ENCODE results near the gene BLOC1S1. TPM values are rescaled to one million over a fixed set of nuclear protein-coding genes. Genes with fewer than 3 reads are reported as not detected.

BLOC1S1 gene
- total RNA-seq, 1 donor from 2014 or later, result 173 TPM

GRCh38 chr12:55713721-55714120 is 2.1 kb upstream of the BLOC1S1 start:
- intact Hi-C loops (cut with DNase I), result no loop called here
- Histone ChIP-seq H3K27ac (no peak overlapping the region), H3K9me3 (no peaks in the 10 kb centered on the region), H3K36me3 (no peaks in the 10 kb centered on the region), H3K27me3 (no peaks in the 10 kb centered on the region), H3K4me1 (peaks cover 33% of the 10 kb centered on the region), H3K4me3 (no peak overlapping the region)
- TF ChIP-seq POLR2A (IDR thresholded peaks at IDR 0.05) (no peak), POLR2AphosphoS5 (IDR thresholded peaks at IDR 0.05; ENCODE audit: insufficient read depth in 1 of 2, low read depth in 1 of 2) (no peak)
- TF ChIP-seq, protein P1, sequence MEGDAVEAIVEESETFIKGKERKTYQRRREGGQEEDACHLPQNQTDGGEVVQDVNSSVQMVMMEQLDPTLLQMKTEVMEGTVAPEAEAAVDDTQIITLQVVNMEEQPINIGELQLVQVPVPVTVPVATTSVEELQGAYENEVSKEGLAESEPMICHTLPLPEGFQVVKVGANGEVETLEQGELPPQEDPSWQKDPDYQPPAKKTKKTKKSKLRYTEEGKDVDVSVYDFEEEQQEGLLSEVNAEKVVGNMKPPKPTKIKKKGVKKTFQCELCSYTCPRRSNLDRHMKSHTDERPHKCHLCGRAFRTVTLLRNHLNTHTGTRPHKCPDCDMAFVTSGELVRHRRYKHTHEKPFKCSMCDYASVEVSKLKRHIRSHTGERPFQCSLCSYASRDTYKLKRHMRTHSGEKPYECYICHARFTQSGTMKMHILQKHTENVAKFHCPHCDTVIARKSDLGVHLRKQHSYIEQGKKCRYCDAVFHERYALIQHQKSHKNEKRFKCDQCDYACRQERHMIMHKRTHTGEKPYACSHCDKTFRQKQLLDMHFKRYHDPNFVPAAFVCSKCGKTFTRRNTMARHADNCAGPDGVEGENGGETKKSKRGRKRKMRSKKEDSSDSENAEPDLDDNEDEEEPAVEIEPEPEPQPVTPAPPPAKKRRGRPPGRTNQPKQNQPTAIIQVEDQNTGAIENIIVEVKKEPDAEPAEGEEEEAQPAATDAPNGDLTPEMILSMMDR (IDR thresholded peaks at IDR 0.05), result no peak
- no peak for DNase-seq (ENCODE audit: extremely low spot score in 2 of 2)

DNA sequence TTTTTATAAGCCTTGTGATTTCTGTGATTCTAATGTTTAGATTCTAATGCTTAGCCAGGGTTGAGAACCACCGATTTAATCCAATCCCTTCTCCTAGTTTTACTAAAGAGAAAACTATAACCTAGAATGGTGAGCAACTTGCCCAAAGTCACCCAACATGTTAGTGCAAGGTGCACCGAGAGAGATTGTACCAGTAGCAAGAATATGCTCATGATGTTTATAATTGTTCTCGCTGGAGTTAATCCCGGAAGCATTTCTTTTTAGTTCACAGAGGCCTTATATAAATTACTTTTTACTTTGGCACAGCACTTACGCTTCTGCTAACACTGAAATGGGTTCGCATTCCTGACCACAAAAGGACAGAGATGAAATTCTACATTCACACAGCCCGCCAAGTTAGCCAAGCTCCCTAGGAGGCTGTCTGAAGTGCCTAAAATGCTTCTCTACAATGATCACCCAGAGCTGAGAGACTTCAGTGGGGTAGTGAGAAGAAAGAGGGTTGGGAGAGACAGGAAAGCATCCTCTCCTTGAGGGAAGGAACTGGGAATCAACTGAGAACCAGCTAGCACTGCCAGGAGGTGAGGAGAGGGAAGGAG is 579 bp upstream of the BLOC1S1 start:
- intact Hi-C loops (cut with DNase I), result no loop called here
- peaks cover 47% of the 10 kb centered on the region for H3K4me1 ChIP-seq
- H3K27me3 ChIP-seq, result no peaks in the 10 kb centered on the region
- no peaks in the 10 kb centered on the region for H3K9me3 ChIP-seq
- TF ChIP-seq POLR2AphosphoS5 (IDR thresholded peaks at IDR 0.05; ENCODE audit: insufficient read depth in 1 of 2, low read depth in 1 of 2) (no peak), POLR2A (IDR thresholded peaks at IDR 0.05) (no peak)
- TF ChIP-seq, protein P1 (IDR thresholded peaks at IDR 0.05), result no peak
- H3K27ac ChIP-seq, result peak overlapping the region; percentile 94
- no peaks in the 10 kb centered on the region for H3K36me3 ChIP-seq
- no peak for DNase-seq (ENCODE audit: extremely low spot score in 2 of 2)
- peak overlapping the region; percentile 76 to 91 for H3K4me3 ChIP-seq

- TF ChIP-seq POLR2AphosphoS5 (IDR thresholded peaks at IDR 0.05; ENCODE audit: insufficient read depth in 1 of 2, low read depth in 1 of 2) (no peak), POLR2A (IDR thresholded peaks at IDR 0.05) (no peak)
- TF ChIP-seq, protein P1 (IDR thresholded peaks at IDR 0.05), result no peak
- Histone ChIP-seq H3K4me1 (peaks cover 60% of the 10 kb centered on the region), H3K27ac (peak overlapping the region; percentile 94), H3K27me3 (no peaks in the 10 kb centered on the region), H3K36me3 (no peaks in the 10 kb centered on the region), H3K4me3 (peak overlapping the region; percentile 76 to 91), H3K9me3 (no peaks in the 10 kb centered on the region)
- no peak for DNase-seq (ENCODE audit: extremely low spot score in 2 of 2)
- intact Hi-C loops (cut with DNase I), result no loop called here
Observed at GRCh38 chr12:55716582-55716957, 724 bp downstream of the BLOC1S1 start.

- H3K4me3 ChIP-seq, result peak overlapping the region; percentile 76 to 91
- no peaks in the 10 kb centered on the region for H3K36me3 ChIP-seq
- H3K27ac ChIP-seq, result peak overlapping the region; percentile 94
- H3K4me1 ChIP-seq, result peaks cover 60% of the 10 kb centered on the region
- no peaks in the 10 kb centered on the region for H3K9me3 ChIP-seq
- intact Hi-C loops (cut with DNase I), result no loop called here
- DNase-seq (ENCODE audit: extremely low spot score in 2 of 2), result no peak
- no peaks in the 10 kb centered on the region for H3K27me3 ChIP-seq
- TF ChIP-seq POLR2A (IDR thresholded peaks at IDR 0.05), result no peak
- TF ChIP-seq POLR2AphosphoS5 (IDR thresholded peaks at IDR 0.05; ENCODE audit: insufficient read depth in 1 of 2, low read depth in 1 of 2), result no peak
- TF ChIP-seq, protein P1 (IDR thresholded peaks at IDR 0.05), result no peak
Observed at GRCh38 chr12:55717011-55718007, 1.5 kb downstream of the BLOC1S1 start.

Measured in vagina (tissue), 2 donors.